Sigmoid colon (tissue), 7 donors: Measurements from ENCODE around the gene SP6. TPM values are rescaled to one million over a fixed set of nuclear protein-coding genes. Genes with fewer than 3 reads are reported as not detected.
A peak's percentile ranks its signal among the peaks of the same experiment; 100 is the strongest.

Experiments used
- DNase-seq: peaks from one replicate; pipeline ENCODE4 v3.0.0-alpha.2; 2019
- H3K27ac ChIP-seq, 4 donors: fragments of 200-600 bp; sonication (generic); one replicate each; pipeline ENCODE4 v1.5.1; 2016 to 2019; ENCODE audit warnings: mild to moderate bottlenecking in 1 of 4
- H3K27me3 ChIP-seq, 3 donors: fragments of 200-600 bp; sonication (generic); one replicate each; pipeline ENCODE4 v1.5.1; 2019; ENCODE audit warnings: mild to moderate bottlenecking in 1 of 3
- H3K36me3 ChIP-seq, 4 donors: fragments of 200-600 bp; sonication (generic); one replicate each; pipeline ENCODE4 v1.5.1; 2016 to 2019
- H3K4me1 ChIP-seq, 4 donors: fragments of 200-600 bp; sonication (generic); one replicate each; pipeline ENCODE4 v1.5.1; 2017 to 2019
- H3K4me3 ChIP-seq, 4 donors: fragments of 200-600 bp; sonication (generic); one replicate each; pipeline ENCODE4 v1.5.1; 2017 to 2019; ENCODE audit warnings: mild to moderate bottlenecking in 2 of 4, moderate library complexity in 1 of 4
- H3K9me3 ChIP-seq, 4 donors: fragments of 200-600 bp in 3 of 4; sonication (generic) in 3 of 4; one replicate each; pipeline versions ENCODE4 v1.5.1 to v1.6.1; 2013 to 2019
- EP300 ChIP-seq, 4 donors: sonication (generic); formaldehyde crosslinking; IDR thresholded peaks; one replicate each; pipeline ENCODE4 v1.6.1; 2017; ENCODE audit warnings: antibody characterized with exemption in 4 of 4
- POLR2A ChIP-seq, 2 donors: fragments of 450-650 bp; IDR thresholded peaks; one replicate each; pipeline ENCODE4 v1.6.1; 2016; ENCODE audit warnings: antibody characterized with exemption in 2 of 2, mild to moderate bottlenecking in 2 of 2, moderate library complexity in 2 of 2
- POLR2AphosphoS5 ChIP-seq, 4 donors: sonication (generic); formaldehyde crosslinking; IDR thresholded peaks; one replicate each; pipeline ENCODE4 v1.6.1; 2017; ENCODE audit warnings: antibody characterized with exemption in 4 of 4
- WGBS, 2 donors: extraction: QIAGEN DNeasy Blood & Tissue Kit; methylation state at CpG; one replicate each; pipeline ENCODE4 v1.1.7; 2013; 5-methylcytosine and 5-hydroxymethylcytosine counted together
- intact Hi-C: fragments of 100-400 bp; cut with DNase I; formaldehyde crosslinking; loops from one replicate; pipeline ENCODE4 v1.15.1; 2023
- polyA plus RNA-seq, 3 donors: library from polyadenylated mRNA; stranded (reverse); fragments of 200-250 nt; gene quantifications; one replicate each; pipeline ENCODE4 v1.2.3, GENCODE V29; 2013
- total RNA-seq, 4 donors: library from RNA; depleted of rRNA; stranded (reverse); fragments of >200 nt; gene quantifications; one replicate each; pipeline ENCODE4 v1.1.0, GENCODE V29; 2016
- TF ChIP-seq, protein P1 (sequence below), 4 experiments: fragments of 450-650 bp in 3 of 4; fragments of 200-600 bp in 1 of 4; IDR thresholded peaks; one replicate each; pipeline ENCODE4 v1.5.1; 2016 to 2019; ENCODE audit warnings: antibody characterized with exemption in 4 of 4, mild to moderate bottlenecking in 3 of 4, moderate library complexity in 2 of 4
- donor health status: healthy with polysubstance abuse.
- donor health status: Bipolar disorder and iron deficiency.
- donor health status: healthy.

The SP6 gene
- total and polyA plus RNA-seq, 7 donors, result 0.16 to 18.8 (median 2.3) TPM; not detected in 3

DNA sequence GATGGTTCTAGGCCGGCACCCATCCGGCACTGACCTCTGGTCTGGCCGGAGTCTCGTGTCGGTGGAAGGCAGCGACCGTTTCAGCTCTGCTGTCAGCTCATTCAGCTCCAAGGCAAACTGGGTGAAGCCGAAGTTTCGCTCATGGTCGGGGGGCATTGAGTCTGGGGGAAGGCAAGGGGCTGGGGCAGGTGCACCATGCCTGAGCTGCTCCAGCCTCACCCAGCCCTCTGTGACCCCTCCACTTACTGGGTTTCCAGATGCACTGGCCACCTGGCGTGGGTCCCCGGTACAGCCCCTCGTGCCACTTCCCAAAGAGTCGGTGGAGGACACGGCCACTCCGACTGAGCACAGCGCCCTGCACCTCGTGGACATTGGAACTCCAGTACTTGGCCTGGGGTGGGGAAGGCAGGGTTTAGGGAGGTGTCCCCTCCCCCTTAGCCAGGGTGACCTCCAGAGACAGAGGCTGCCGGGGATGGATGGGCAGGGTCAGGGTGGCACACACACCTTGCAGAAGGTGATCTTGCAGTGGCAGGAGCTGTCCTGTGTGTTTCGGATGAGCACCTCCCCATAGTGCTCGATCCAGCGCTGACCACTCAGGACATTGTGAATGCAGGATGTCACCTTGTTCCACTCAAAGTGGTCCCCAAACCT is 42.0 kb downstream of the SP6 start:
- Histone ChIP-seq H3K36me3 (peaks cover 0 to 45% (median 14%) of the 10 kb centered on the region in 4 donors), H3K4me1 (peaks cover 0 to 9% (median 0%) of the 10 kb centered on the region in 4 donors), H3K4me3 (no peak overlapping the region), H3K27me3 (no peaks in the 10 kb centered on the region), H3K27ac (no peak overlapping the region), H3K9me3 (no peaks in the 10 kb centered on the region)
- TF ChIP-seq, protein P1, sequence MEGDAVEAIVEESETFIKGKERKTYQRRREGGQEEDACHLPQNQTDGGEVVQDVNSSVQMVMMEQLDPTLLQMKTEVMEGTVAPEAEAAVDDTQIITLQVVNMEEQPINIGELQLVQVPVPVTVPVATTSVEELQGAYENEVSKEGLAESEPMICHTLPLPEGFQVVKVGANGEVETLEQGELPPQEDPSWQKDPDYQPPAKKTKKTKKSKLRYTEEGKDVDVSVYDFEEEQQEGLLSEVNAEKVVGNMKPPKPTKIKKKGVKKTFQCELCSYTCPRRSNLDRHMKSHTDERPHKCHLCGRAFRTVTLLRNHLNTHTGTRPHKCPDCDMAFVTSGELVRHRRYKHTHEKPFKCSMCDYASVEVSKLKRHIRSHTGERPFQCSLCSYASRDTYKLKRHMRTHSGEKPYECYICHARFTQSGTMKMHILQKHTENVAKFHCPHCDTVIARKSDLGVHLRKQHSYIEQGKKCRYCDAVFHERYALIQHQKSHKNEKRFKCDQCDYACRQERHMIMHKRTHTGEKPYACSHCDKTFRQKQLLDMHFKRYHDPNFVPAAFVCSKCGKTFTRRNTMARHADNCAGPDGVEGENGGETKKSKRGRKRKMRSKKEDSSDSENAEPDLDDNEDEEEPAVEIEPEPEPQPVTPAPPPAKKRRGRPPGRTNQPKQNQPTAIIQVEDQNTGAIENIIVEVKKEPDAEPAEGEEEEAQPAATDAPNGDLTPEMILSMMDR (IDR thresholded peaks at IDR 0.05), result no peak
- no peak for TF ChIP-seq POLR2AphosphoS5 (IDR thresholded peaks at IDR 0.05)
- TF ChIP-seq POLR2A (IDR thresholded peaks at IDR 0.05), result no peak
- no peak for TF ChIP-seq EP300 (IDR thresholded peaks at IDR 0.05)
- peak; percentile 59 for DNase-seq
- 94 to 96% methylated on average over 22 of the region's 22 CpGs for WGBS, 2 donors
- intact Hi-C loops, result no loop called here

DNA sequence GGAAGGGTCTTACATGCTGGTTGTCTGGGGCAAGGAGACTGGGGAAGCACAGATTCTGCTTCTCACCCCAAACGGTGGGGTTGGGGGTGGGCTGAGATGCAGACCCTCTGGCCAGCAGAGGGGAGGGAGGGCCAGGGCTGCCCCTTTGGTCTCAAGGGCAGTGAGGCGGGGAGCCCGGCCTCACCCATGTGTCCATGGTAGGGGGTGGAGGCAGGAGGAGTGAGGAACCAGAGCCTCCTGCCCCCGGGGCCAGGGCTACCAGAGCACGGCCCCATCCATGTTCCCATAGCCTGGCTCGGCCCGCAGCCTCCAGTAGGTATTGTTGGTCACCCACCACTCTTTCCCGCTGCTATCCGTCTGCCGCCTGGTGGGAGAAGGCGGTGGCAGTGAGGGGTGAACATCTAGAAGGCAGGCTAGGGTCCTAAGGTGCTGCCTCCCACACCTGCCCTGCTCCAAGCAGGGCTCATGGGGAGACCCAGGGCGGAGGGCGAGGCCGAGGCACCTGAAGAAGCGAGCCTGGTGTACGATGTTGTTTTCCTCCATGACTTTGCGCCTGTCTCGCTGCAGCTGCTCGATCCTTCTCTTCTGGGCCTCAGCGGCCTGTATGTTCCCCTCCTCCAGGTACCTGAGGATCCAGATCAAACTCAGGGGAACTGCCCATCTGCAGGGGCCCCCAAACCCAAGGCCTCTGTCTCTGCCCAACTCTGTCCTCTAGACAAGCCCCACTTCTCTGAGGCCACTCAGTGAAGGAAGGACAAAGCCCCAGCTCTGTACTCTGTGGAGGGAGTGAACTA is 42.7 kb downstream of the SP6 start:
- DNase-seq, result peak; percentile 52
- Histone ChIP-seq H3K9me3 (no peaks in the 10 kb centered on the region), H3K4me3 (no peak overlapping the region), H3K4me1 (peaks cover 0 to 9% (median 0%) of the 10 kb centered on the region in 4 donors), H3K36me3 (peaks cover 0 to 38% (median 11%) of the 10 kb centered on the region in 4 donors), H3K27ac (no peak overlapping the region), H3K27me3 (no peaks in the 10 kb centered on the region)
- TF ChIP-seq POLR2A (IDR thresholded peaks at IDR 0.05) (no peak), EP300 (IDR thresholded peaks at IDR 0.05) (no peak), POLR2AphosphoS5 (IDR thresholded peaks at IDR 0.05) (no peak)
- TF ChIP-seq, protein P1 (IDR thresholded peaks at IDR 0.05), result no peak
- WGBS, 2 donors, result 92 to 95% methylated on average over 20 of the region's 20 CpGs
- intact Hi-C loops, result no loop called here

DNA sequence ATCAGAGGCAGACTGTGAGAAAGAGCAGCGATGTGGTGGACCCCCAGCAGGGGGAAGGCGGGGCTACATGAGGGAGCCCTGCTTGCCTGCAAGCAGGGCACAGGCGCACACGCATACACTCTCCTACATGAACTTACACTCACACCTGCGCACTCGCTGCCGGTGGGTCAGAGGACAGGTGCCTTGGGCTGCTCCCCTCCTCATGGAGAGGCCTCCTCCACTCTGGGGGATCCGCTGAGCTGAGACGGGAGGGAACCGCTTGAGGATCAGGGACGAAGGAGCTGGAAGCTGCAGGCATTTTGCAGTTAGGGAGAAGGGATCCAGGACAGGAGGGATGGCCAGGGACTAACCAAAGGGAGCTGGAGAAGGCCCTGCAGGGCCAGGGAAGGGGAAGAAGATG is 43.5 kb downstream of the SP6 start:
- intact Hi-C loops, result no loop called here
- TF ChIP-seq POLR2AphosphoS5 (IDR thresholded peaks at IDR 0.05), result no peak
- no peak for TF ChIP-seq EP300 (IDR thresholded peaks at IDR 0.05)
- TF ChIP-seq, protein P1 (IDR thresholded peaks at IDR 0.05), result no peak
- TF ChIP-seq POLR2A (IDR thresholded peaks at IDR 0.05), result no peak
- H3K36me3 ChIP-seq, result peaks cover 0 to 30% (median 11%) of the 10 kb centered on the region in 4 donors
- WGBS, 2 donors, result 87 to 93% methylated on average over 11 of the region's 11 CpGs
- H3K9me3 ChIP-seq, result no peaks in the 10 kb centered on the region
- no peaks in the 10 kb centered on the region for H3K27me3 ChIP-seq
- peaks cover 0 to 9% (median 0%) of the 10 kb centered on the region in 4 donors for H3K4me1 ChIP-seq
- H3K27ac ChIP-seq, result no peak overlapping the region
- no peak overlapping the region for H3K4me3 ChIP-seq
- DNase-seq, result peak; percentile 37

- Histone ChIP-seq H3K4me3 (no peak overlapping the region), H3K4me1 (peaks cover 0 to 9% (median 0%) of the 10 kb centered on the region in 4 donors), H3K27ac (no peak overlapping the region), H3K36me3 (peaks cover 0 to 30% (median 11%) of the 10 kb centered on the region in 4 donors), H3K9me3 (no peaks in the 10 kb centered on the region), H3K27me3 (no peaks in the 10 kb centered on the region)
- intact Hi-C loops, result no loop called here
- TF ChIP-seq POLR2A (IDR thresholded peaks at IDR 0.05) (no peak), POLR2AphosphoS5 (IDR thresholded peaks at IDR 0.05) (no peak), EP300 (IDR thresholded peaks at IDR 0.05) (no peak)
- TF ChIP-seq, protein P1 (IDR thresholded peaks at IDR 0.05), result no peak
- no peak for DNase-seq
- 93 to 94% methylated on average over 9 of the region's 9 CpGs for WGBS, 2 donors
Observed at GRCh38 chr17:47806913-47807255, 44.1 kb downstream of the SP6 start.
